NCI-H1436 treated with DMSO at 0.1 percent for 48 hours (cell line): Measurements from ENCODE around the gene ACSF3.
A peak's percentile ranks its signal among the peaks of the same experiment; 100 is the strongest.

Source experiments
- DNase-seq: peaks from one replicate; lab custom pipeline; 2025; lab: John Stamatoyannopoulos, UW

Gene ACSF3

GRCh38 chr16:89112377-89113151 is 18.9 kb downstream of the ACSF3 start:
- no peak for DNase-seq

- DNase-seq = no peak
Measured at GRCh38 chr16:89113152-89113547, 19.5 kb downstream of the ACSF3 start.

- DNase-seq = no peak
Measured at GRCh38 chr16:89113661-89114060, 20.0 kb downstream of the ACSF3 start.

GRCh38 chr16:89114159-89114981 is 20.7 kb downstream of the ACSF3 start:
- DNase-seq = no peak

- no peak for DNase-seq
Measured at GRCh38 chr16:89115216-89115861, 21.7 kb downstream of the ACSF3 start.

GRCh38 chr16:89116341-89117226 is 22.9 kb downstream of the ACSF3 start:
- no peak for DNase-seq

- DNase-seq = no peak
Measured at GRCh38 chr16:89117227-89117974, 23.7 kb downstream of the ACSF3 start.

GRCh38 chr16:89117975-89118289 is 24.3 kb downstream of the ACSF3 start:
- DNase-seq = no peak

GRCh38 chr16:89118361-89119165 is 24.9 kb downstream of the ACSF3 start:
- no peak for DNase-seq

- DNase-seq = no peak
Measured at GRCh38 chr16:89119166-89119621, 25.5 kb downstream of the ACSF3 start.

- no peak for DNase-seq
Measured at GRCh38 chr16:89119661-89120141, 26.0 kb downstream of the ACSF3 start.

GRCh38 chr16:89120281-89120680 is 26.6 kb downstream of the ACSF3 start:
- DNase-seq = no peak

- no peak for DNase-seq
Measured at GRCh38 chr16:89120921-89121351, 27.3 kb downstream of the ACSF3 start.

- DNase-seq = no peak
Measured at GRCh38 chr16:89121691-89122321, 28.2 kb downstream of the ACSF3 start.

- DNase-seq = peak; percentile 51
Measured at GRCh38 chr16:89122322-89122851, 28.7 kb downstream of the ACSF3 start.

- no peak for DNase-seq
Measured at GRCh38 chr16:89123001-89123830, 29.6 kb downstream of the ACSF3 start.

GRCh38 chr16:89123831-89124100 is 30.1 kb downstream of the ACSF3 start:
- no peak for DNase-seq

GRCh38 chr16:89129378-89129777 is 35.7 kb downstream of the ACSF3 start:
- DNase-seq = no peak

GRCh38 chr16:89130448-89130847 is 36.8 kb downstream of the ACSF3 start:
- DNase-seq = no peak
